GM23338 (cell line): ENCODE data around the gene ST8SIA3. TPM values are rescaled to one million over a fixed set of nuclear protein-coding genes. Genes with fewer than 3 reads are reported as not detected.

Source experiments
- ATAC-seq: fragments of 200-7000 bp; cut with Tn5 transposase; 3 replicates; pipeline ENCODE4 v1.9.1; 2020
- DNase-seq: peaks from one replicate; pipeline ENCODE4 v3.0.0-alpha.2; 2015; ENCODE audit warnings: low spot score
- H2AFZ ChIP-seq: fragments of 200-600 bp; sonication (generic); 2 replicates; pipeline ENCODE4 v1.8.0; 2016; ENCODE audit warnings: antibody characterized with exemption, mild to moderate bottlenecking, moderate library complexity
- H3F3A ChIP-seq: fragments of 200-600 bp; sonication (generic); replicated peaks from 2 replicates; pipeline ENCODE4 v1.8.0; 2017; ENCODE audit warnings: antibody characterized with exemption, mixed run types, low read depth
- H3K27ac ChIP-seq: fragments of 200-600 bp; sonication (generic); 2 replicates; pipeline ENCODE4 v1.6.1; 2016; ENCODE audit warnings: low read depth
- H3K27me3 ChIP-seq: fragments of 200-600 bp; sonication (generic); 2 replicates; pipeline ENCODE4 v1.8.0; 2016; ENCODE audit warnings: mild to moderate bottlenecking, mixed run types, moderate library complexity; ENCODE audit not compliant: insufficient read depth
- H3K36me3 ChIP-seq: fragments of 200-600 bp; sonication (generic); 2 replicates; pipeline ENCODE4 v1.8.0; 2016; ENCODE audit warnings: mild to moderate bottlenecking; ENCODE audit not compliant: insufficient read depth
- H3K4me1 ChIP-seq: fragments of 200-600 bp; sonication (generic); 2 replicates; pipeline ENCODE4 v1.8.0; 2016; ENCODE audit warnings: mild to moderate bottlenecking, moderate library complexity; ENCODE audit not compliant: insufficient read depth
- H3K4me2 ChIP-seq: fragments of 200-600 bp; sonication (generic); 2 replicates; pipeline ENCODE4 v1.7.1; 2017; ENCODE audit warnings: mixed run types
- H3K4me3 ChIP-seq: fragments of 200-600 bp; sonication (generic); 2 replicates; pipeline ENCODE4 v1.6.1; 2016; ENCODE audit warnings: mixed run types
- H3K79me2 ChIP-seq: fragments of 200-600 bp; sonication (generic); replicated peaks from 2 replicates; pipeline ENCODE4 v1.8.0; 2017; ENCODE audit warnings: mild to moderate bottlenecking; ENCODE audit not compliant: insufficient read depth
- H3K9me2 ChIP-seq: fragments of 200-600 bp; sonication (generic); 2 replicates; pipeline ENCODE4 v1.8.0; 2017; ENCODE audit not compliant: insufficient read depth
- H4K20me1 ChIP-seq: fragments of 200-600 bp; sonication (generic); replicated peaks from 2 replicates; pipeline ENCODE4 v1.8.0; 2017; ENCODE audit warnings: mild to moderate bottlenecking; ENCODE audit not compliant: insufficient read depth
- H3K27ac Mint-ChIP-seq: 2 replicates; pipeline ENCODE4 v1.8.0; 2020; ENCODE audit warnings: inconsistent platforms, mild to moderate bottlenecking, moderate library complexity, mixed read lengths
- H3K27me3 Mint-ChIP-seq: 3 replicates; pipeline ENCODE4 v1.8.0; 2022; ENCODE audit warnings: low read depth, mild to moderate bottlenecking, moderate library complexity, mixed read lengths, inconsistent platforms; ENCODE audit not compliant: insufficient read depth, poor library complexity
- H3K36me3 Mint-ChIP-seq: 3 replicates; pipeline ENCODE4 v1.8.0; 2021; ENCODE audit warnings: low read depth, mild to moderate bottlenecking, inconsistent platforms, moderate library complexity, mixed read lengths
- H3K4me1 Mint-ChIP-seq: 3 replicates; pipeline ENCODE4 v1.8.0; 2020; ENCODE audit warnings: mild to moderate bottlenecking, inconsistent platforms, mixed read lengths
- H3K4me3 Mint-ChIP-seq: 3 replicates; pipeline ENCODE4 v1.8.0; 2021; ENCODE audit warnings: moderate library complexity, mild to moderate bottlenecking, inconsistent platforms, mixed read lengths
- H3K9me3 Mint-ChIP-seq: 3 replicates; pipeline ENCODE4 v1.8.0; 2020; ENCODE audit warnings: moderate library complexity, mild to moderate bottlenecking, inconsistent platforms, mixed read lengths
- CREB1 ChIP-seq: fragments of 250-450 bp; sonication (Bioruptor Pico); IDR thresholded peaks from 2 replicates; pipeline ENCODE4 v1.5.0; 2020; ENCODE audit warnings: low read depth, mild to moderate bottlenecking, moderate library complexity
- EZH2 ChIP-seq: fragments of 200-600 bp; sonication (generic); IDR thresholded peaks from one replicate; pipeline ENCODE4 v1.8.0; 2017; ENCODE audit warnings: antibody characterized with exemption, mild to moderate bottlenecking, low read depth; ENCODE audit not compliant: unreplicated experiment
- EZH2phosphoT487 ChIP-seq: fragments of 200-600 bp; sonication (generic); IDR thresholded peaks from one replicate; pipeline ENCODE4 v1.8.1; 2018; ENCODE audit warnings: antibody characterized with exemption; ENCODE audit not compliant: unreplicated experiment
- POLR2AphosphoS5 ChIP-seq: IDR thresholded peaks from 2 replicates; pipeline ENCODE4 v1.6.1; 2016; ENCODE audit warnings: antibody characterized with exemption, low read depth
- polyA plus RNA-seq: library from polyadenylated mRNA; unstranded; fragments of >200 nt; fragmentation: Nextera tagmentation; extraction: Ambion mirVana; gene quantifications from 2 replicates; pipeline ENCODE4 v1.2.1, GENCODE V29; 2016
- total RNA-seq: library from RNA; depleted of rRNA; stranded (reverse); fragments of >200 nt; shearing (Covaris generic); gene quantifications from 2 replicates; pipeline ENCODE4 v1.2.3, GENCODE V29; 2014
- TF ChIP-seq, protein P1 (sequence below): fragments of 250-450 bp; sonication (Bioruptor Pico); IDR thresholded peaks from 2 replicates; pipeline ENCODE4 v1.5.0; 2020; ENCODE audit warnings: mild to moderate bottlenecking, moderate library complexity
- TF ChIP-seq, protein P2 (sequence below), 2 experiments: fragments of 200-600 bp in 1 of 2; sonication (generic) in 1 of 2; conservative IDR thresholded peaks; 2 replicates each; pipeline versions ENCODE4 v1.5.1 to v1.6.1; 2016 to 2017; ENCODE audit warnings: antibody characterized with exemption in 2 of 2, low read depth in 2 of 2, mild to moderate bottlenecking in 2 of 2, moderate library complexity in 1 of 2

Gene ST8SIA3
- total and polyA plus RNA-seq, 2 experiments from 2014 or later = 1.3 to 2.2 TPM

DNA sequence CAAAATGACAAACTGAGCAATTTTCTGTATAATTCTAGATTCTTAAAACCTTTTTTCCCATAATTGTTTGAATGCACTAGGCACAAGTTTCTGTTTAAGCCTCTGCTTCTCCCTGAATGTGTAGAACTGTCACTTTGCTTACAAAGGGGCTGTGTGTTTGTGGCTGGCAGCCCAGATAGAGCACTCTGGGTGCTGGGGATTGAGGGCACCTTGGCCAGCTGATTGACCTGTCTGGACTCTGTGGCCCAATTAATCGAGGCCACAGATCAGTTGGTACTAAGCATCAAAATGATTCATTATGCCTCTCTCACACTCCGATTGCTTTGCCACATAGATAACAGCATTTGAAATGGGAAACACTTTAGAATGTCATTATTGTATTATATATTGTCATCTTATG lies 12.1 kb downstream of the ST8SIA3 start (continued):
- TF ChIP-seq, protein P1, sequence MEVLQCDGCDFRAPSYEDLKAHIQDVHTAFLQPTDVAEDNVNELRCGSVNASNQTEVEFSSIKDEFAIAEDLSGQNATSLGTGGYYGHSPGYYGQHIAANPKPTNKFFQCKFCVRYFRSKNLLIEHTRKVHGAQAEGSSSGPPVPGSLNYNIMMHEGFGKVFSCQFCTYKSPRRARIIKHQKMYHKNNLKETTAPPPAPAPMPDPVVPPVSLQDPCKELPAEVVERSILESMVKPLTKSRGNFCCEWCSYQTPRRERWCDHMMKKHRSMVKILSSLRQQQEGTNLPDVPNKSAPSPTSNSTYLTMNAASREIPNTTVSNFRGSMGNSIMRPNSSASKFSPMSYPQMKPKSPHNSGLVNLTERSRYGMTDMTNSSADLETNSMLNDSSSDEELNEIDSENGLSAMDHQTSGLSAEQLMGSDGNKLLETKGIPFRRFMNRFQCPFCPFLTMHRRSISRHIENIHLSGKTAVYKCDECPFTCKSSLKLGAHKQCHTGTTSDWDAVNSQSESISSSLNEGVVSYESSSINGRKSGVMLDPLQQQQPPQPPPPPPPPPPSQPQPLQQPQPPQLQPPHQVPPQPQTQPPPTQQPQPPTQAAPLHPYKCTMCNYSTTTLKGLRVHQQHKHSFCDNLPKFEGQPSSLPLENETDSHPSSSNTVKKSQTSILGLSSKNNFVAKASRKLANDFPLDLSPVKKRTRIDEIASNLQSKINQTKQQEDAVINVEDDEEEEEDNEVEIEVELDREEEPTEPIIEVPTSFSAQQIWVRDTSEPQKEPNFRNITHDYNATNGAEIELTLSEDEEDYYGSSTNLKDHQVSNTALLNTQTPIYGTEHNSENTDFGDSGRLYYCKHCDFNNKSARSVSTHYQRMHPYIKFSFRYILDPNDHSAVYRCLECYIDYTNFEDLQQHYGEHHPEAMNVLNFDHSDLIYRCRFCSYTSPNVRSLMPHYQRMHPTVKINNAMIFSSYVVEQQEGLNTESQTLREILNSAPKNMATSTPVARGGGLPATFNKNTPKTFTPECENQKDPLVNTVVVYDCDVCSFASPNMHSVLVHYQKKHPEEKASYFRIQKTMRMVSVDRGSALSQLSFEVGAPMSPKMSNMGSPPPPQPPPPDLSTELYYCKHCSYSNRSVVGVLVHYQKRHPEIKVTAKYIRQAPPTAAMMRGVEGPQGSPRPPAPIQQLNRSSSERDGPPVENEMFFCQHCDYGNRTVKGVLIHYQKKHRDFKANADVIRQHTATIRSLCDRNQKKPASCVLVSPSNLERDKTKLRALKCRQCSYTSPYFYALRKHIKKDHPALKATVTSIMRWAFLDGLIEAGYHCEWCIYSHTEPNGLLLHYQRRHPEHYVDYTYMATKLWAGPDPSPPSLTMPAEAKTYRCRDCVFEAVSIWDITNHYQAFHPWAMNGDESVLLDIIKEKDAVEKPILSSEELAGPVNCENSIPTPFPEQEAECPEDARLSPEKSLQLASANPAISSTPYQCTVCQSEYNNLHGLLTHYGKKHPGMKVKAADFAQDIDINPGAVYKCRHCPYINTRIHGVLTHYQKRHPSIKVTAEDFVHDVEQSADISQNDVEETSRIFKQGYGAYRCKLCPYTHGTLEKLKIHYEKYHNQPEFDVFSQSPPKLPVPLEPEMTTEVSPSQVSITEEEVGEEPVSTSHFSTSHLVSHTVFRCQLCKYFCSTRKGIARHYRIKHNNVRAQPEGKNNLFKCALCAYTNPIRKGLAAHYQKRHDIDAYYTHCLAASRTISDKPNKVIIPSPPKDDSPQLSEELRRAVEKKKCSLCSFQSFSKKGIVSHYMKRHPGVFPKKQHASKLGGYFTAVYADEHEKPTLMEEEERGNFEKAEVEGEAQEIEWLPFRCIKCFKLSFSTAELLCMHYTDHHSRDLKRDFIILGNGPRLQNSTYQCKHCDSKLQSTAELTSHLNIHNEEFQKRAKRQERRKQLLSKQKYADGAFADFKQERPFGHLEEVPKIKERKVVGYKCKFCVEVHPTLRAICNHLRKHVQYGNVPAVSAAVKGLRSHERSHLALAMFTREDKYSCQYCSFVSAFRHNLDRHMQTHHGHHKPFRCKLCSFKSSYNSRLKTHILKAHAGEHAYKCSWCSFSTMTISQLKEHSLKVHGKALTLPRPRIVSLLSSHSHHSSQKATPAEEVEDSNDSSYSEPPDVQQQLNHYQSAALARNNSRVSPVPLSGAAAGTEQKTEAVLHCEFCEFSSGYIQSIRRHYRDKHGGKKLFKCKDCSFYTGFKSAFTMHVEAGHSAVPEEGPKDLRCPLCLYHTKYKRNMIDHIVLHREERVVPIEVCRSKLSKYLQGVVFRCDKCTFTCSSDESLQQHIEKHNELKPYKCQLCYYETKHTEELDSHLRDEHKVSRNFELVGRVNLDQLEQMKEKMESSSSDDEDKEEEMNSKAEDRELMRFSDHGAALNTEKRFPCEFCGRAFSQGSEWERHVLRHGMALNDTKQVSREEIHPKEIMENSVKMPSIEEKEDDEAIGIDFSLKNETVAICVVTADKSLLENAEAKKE (CRISPR knock-in tag) = no peak
- TF ChIP-seq CREB1 (CRISPR knock-in tag) = no peak

DNA sequence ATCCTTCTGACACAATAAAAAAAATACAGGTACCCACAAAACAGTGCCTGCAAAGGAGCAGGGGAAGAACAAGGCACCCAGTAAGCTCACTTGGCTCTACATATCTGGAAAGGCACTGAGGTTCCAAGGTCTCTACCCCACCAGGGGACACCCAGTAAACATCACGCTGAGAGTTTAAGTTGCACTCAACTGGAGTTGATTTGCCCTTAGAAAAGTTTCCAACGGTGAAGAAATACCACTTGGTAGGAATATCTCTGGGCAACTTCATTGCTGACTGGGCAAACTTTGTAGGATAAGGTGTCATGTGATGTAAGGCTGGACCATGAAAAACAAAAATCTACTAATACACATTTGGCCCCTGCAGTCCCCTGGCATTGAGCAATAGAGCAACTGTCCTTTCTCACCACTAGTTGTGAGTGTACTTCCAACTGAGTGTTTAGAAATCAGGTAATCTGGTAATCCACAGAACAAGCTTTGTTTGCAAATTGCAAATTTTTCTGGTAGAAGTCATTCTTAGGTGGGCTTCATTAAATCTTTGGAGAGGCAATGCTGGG lies 14.2 kb downstream of the ST8SIA3 start:
- ATAC-seq (no peak), DNase-seq (no peak)
- H3K27me3 ChIP-seq = no peaks in the 10 kb centered on the region
- no peaks in the 10 kb centered on the region for H3K79me2 ChIP-seq
- H3K4me3 ChIP-seq = no peak overlapping the region
- Mint-ChIP-seq H3K4me3 (no peak overlapping the region), H3K36me3 (no peaks in the 10 kb centered on the region), H3K9me3 (no peaks in the 10 kb centered on the region), H3K4me1 (no peaks in the 10 kb centered on the region), H3K27ac (no peak overlapping the region), H3K27me3 (no peaks in the 10 kb centered on the region)
- H3K27ac ChIP-seq = no peak overlapping the region
- no peaks in the 10 kb centered on the region for H3K4me1 ChIP-seq
- no peaks in the 10 kb centered on the region for H4K20me1 ChIP-seq
- H2AFZ ChIP-seq = no peak overlapping the region
- no peaks in the 10 kb centered on the region for H3K9me2 ChIP-seq
- no peaks in the 10 kb centered on the region for H3F3A ChIP-seq
- H3K4me2 ChIP-seq = no peak overlapping the region
- TF ChIP-seq, protein P2, sequence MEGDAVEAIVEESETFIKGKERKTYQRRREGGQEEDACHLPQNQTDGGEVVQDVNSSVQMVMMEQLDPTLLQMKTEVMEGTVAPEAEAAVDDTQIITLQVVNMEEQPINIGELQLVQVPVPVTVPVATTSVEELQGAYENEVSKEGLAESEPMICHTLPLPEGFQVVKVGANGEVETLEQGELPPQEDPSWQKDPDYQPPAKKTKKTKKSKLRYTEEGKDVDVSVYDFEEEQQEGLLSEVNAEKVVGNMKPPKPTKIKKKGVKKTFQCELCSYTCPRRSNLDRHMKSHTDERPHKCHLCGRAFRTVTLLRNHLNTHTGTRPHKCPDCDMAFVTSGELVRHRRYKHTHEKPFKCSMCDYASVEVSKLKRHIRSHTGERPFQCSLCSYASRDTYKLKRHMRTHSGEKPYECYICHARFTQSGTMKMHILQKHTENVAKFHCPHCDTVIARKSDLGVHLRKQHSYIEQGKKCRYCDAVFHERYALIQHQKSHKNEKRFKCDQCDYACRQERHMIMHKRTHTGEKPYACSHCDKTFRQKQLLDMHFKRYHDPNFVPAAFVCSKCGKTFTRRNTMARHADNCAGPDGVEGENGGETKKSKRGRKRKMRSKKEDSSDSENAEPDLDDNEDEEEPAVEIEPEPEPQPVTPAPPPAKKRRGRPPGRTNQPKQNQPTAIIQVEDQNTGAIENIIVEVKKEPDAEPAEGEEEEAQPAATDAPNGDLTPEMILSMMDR (conservative IDR thresholded peaks at IDR 0.05; ENCODE audit: low read depth in 2 of 2) = no peak
- TF ChIP-seq EZH2 (no peak), EZH2phosphoT487 (no peak), POLR2AphosphoS5 (no peak)
- no peaks in the 10 kb centered on the region for H3K36me3 ChIP-seq
